GM18868 (cell line): ENCODE results near the gene CCDC175.

ENCODE experiments used
- ATAC-seq: cut with Tn5 transposase; IDR thresholded peaks from one replicate; pipeline ENCODE4 v1.9.1; 2021; ENCODE audit warnings: mild to moderate bottlenecking, moderate library complexity; ENCODE audit not compliant: unreplicated experiment

The CCDC175 gene

GRCh38 chr14:59541731-59542130 is 34.9 kb downstream of the CCDC175 start:
- ATAC-seq, result no peak

DNA sequence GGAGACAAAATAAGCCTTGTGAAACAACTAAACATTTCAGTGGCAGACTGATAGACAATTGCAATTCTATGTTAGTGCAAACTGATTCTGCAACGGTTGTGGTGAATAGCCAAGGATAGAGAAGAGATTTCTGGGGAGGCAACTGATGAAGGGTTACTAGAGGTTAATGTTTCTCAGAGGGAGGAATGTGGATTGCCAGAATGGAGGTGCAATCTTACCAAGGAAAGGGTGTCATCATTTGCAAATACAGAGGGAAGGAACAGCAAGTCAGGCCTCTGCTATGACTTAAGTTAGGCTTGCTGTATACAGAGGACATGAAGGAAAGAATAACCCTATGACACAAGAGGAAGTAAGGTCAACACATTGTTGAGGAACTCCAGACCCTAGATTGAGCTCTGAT is 35.8 kb downstream of the CCDC175 start:
- no peak for ATAC-seq

- ATAC-seq, result no peak
These were observed 37.7 kb downstream of the CCDC175 start for GRCh38 chr14:59538936-59539335.

DNA sequence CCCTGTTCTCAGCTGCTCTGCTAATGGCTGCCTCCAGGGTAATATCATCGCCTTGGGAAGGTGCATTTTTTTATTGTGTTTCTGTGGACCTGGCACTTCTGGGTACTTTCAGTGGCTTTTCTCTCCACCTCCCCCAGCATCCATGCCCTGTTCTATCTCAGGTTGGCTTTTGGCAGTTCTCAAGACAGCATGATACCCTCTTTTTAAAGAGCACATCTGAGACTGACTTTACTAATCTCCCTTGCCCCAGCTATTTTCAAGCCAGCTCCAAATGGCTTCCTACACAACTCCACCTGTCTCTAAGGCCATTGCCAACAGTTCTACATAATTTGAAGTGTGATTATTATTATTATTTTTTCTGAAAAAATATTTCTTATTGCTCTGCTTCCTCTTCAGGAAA is 39.1 kb downstream of the CCDC175 start:
- no peak for ATAC-seq

DNA sequence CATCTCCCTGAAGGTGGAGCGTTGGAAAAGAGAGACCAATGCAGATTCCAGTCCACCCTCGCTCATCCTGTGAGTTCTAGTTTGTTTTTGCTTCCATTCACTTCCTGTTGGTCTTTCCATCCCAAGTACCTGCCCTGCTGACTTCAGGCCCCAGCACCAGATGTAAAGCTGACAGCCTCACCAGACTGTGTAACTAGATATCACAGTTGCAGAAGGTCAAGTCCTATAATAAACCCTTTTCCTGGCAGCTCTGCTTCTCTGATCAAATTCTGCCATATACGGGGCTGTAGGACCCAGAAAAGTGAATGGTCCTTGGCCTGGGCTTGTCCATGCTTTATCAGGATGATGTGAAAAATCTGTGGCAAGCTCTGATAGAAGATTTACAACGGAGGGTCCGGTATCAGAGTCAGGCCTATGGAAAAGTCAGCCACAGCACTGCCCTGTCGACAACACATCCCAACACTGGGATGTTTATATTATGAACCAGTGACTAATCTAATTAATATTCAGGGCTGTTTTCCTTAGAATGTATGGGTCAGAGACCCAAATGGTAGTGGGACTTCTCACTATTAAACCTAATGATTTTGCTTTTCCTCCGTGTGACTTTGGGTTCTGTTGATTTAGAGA is 42.1 kb downstream of the CCDC175 start:
- no peak for ATAC-seq

- no peak for ATAC-seq
These were observed 44.2 kb downstream of the CCDC175 start for GRCh38 chr14:59532419-59532818.

- ATAC-seq, result no peak
These were observed 46.3 kb downstream of the CCDC175 start for GRCh38 chr14:59530349-59530748.

GRCh38 chr14:59529189-59529588 is 47.4 kb downstream of the CCDC175 start:
- ATAC-seq, result no peak

- ATAC-seq, result no peak
These were observed 56.4 kb downstream of the CCDC175 start for GRCh38 chr14:59520224-59520623.

DNA sequence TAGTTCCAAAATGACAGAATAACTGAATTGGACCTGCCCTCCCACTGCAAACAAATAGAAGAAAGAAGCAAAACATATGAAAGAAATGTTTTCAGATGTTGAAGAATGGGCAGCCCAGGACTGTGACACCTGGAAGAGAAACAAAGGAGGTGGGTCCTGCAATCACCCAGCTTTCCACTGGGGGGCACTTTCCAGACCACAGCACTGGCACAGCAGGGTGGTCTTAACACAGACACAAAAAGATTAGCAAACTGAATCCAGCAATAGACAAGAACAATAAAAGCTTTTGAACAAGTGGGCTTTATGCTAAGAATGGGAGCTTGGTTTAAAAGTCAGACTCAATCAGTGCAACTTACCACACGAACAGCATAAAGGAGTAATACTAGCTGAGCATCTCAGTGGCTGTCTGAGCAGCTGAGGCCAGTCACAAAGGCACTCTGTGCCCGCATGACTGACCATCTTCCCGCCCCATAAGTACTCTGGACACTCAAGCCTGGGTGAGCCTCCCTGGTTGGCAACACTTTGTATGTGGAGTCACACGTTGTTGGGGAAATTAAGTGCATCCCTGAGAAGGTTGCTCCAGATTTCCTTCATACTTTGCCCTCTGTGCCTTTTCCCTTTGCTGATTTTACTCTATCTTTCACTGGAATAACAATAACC is 64.6 kb downstream of the CCDC175 start:
- peak; percentile 53 for ATAC-seq

- no peak for ATAC-seq
These were observed 65.6 kb downstream of the CCDC175 start for GRCh38 chr14:59510966-59511365.

- ATAC-seq, result no peak
These were observed 66.6 kb downstream of the CCDC175 start for GRCh38 chr14:59510001-59510400.

- no peak for ATAC-seq
These were observed 67.5 kb downstream of the CCDC175 start for GRCh38 chr14:59509101-59509500.

DNA sequence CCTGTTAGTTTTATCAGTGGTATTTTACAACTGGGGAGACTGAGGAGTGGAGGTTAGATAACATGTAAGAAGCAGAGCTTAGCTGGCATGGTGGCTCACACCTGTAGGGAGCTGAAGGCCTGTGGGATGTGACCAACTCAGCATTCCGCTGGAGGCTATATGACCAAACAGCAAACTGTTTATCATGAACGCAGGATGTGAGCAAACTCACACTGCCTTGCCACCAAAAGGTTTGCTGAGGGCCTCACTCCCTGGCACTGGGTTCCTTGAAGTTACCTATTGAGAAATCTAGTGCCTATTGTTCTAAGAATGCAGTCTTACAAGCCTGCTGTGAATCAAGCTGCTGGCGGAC is 68.9 kb downstream of the CCDC175 start:
- no peak for ATAC-seq

DNA sequence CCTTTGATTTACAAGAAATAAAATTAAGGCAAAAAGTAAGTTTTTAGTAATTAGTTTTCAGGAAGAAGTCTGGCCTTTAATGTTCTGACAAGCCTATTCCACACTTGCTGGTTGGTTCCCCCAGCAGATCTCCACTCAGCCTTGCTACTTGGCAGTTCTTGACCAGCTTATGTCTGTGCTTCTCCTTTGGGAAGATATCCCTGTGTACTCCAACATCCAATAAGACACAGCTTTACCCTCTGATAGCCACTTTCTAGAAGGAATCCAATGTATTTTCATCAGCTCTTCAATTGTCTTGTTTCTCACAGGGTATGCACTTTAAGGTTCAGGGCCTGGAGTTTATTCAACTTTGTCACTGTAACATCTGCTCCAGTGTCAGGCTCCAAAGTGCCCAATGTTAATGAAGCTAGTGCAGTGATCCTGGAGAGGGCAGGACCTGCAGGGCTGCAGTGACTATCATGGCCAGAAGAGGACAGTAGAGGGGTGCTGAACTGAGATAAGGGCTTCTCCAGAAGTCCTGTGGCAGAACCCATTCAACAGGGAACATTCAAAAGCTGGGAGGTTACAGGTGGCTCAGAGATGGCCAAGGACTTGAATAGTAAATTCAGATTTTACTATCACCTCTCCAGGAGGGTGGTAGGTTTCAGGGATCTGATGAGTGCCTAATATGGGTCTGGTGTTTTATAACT is 69.4 kb downstream of the CCDC175 start:
- ATAC-seq, result peak; percentile 83

DNA sequence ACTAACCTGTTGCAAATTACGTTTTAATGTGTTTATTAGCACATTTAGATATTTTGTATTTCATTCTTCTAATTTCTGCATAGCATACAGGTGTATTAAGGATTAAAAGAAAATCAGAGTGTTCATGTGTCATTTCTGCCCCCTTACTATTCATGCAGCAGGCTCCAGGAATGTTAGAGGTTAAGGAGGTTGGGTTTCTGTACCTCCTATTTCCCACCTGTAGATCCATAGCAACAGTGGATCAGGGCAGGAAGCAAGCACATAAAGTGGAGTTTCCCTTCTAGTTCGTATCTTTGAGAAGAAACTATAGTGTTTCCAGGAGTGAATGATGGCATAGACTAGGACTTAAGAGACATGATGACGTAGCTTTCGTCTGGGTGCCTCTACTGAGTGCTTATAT is 73.4 kb downstream of the CCDC175 start:
- no peak for ATAC-seq

- ATAC-seq, result no peak
These were observed 75.9 kb downstream of the CCDC175 start for GRCh38 chr14:59500732-59501131.

GRCh38 chr14:59492384-59492783 is 84.2 kb downstream of the CCDC175 start:
- ATAC-seq, result no peak

DNA sequence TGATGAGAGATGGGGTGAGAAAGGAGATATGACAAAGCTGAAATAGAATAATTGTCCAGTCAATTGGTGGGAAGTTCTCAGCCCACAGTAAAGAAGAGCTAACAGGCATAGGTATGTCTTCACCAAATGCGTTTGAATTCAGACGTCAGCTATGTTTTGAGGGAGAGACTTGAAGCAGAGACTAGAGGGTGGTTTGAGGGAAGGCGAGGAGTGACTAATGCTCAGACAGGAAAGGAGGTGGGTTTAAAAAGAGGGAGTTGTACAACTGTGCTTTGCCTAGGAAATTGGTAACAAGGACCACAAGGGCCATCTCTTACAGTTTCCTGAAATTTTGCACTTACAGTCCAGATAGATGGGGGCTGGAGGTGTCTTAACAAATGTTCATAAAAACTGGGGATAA is 85.9 kb downstream of the CCDC175 start:
- ATAC-seq, result no peak

DNA sequence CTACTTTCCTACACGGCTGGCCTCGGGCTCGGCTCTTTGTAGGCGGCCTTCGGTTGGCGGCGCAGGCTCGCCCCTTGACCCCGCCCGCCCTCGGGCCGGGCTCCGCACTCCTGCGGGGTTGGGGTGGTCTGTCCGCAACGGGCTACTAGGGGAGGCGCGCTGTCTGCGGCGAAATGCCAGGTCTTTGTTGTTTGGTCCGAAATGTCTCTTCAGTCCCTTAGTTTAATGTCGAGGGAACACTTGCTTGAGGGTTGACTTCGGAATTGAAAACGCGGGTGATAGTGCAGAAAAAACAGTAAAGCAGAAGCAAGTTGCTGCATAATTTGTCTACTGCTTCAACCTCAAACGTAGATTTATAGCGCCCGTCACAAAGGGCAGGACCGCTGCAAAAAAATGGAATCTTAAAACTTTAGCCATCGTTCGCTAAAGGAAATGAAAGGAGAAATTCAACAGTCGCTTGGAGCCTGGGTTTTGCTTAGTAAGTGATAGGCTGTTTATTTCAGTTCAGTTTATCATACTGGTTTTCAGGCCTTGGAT is 91.9 kb downstream of the CCDC175 start:
- peak; percentile 37 for ATAC-seq

DNA sequence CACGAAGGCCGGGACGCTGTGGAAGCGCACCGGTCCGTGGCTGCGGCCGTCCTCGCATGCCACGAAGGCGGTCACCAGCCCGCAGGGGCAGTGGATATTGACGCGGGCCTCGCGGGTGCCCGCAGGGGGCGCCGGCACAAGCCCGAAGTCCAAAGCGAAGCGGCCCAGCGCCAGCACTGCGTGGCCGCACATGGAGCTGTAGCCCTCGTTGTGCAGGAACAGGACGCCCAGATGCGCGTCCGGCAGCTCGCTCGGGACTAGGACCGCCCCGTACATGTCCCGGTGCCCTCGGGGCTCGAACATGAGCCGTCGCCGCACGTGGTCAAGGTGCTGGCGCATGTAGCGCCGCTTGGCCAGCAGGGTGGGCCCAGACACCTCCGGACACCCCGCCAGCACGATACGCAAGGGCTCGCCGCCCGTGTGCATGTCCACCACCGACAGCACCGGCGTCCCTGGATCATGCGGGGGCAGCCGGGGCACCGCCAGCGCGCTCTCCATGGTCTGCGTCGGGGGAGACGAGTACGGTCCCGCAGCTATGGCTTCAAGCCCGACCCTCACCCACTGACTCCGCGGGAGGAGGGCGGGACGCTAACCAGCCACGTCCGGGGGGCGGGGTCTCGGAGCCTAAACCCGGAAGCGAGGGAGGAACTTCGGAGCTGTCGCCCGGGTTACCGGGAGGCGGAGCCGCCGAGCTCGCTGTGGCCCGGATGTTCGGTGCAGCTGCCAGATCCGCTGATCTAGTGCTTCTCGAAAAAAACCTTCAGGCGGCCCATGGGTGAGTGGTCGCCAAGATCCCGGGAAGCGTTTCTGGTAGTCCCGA is 92.6 kb downstream of the CCDC175 start, which contains the start of the genes JKAMP and L3HYPDH:
TSS of gene JKAMP (plus strand) at position 699 of the 820 bp plus-strand sequence. CDS start at position 772, 73 bp downstream.
TSS of gene L3HYPDH (minus strand) at position 590 of the 820 bp plus-strand sequence. CDS start at position 498, 92 bp downstream.
- peak; percentile 92 for ATAC-seq
